Suprapubic skin (tissue), 4 donors: ENCODE data around the gene KCTD13. TPM values are rescaled to one million over a fixed set of nuclear protein-coding genes. Genes with fewer than 3 reads are reported as not detected.

ENCODE experiments used
- DNase-seq, 2 donors: peaks; one replicate each; pipeline ENCODE4 v3.0.0-alpha.2; 2019; ENCODE audit warnings: low spot score in 2 of 2
- H3K27ac ChIP-seq: fragments of 200-600 bp; sonication (generic); one replicate; pipeline ENCODE4 v1.5.1; 2019
- H3K27me3 ChIP-seq: fragments of 200-600 bp; sonication (generic); one replicate; pipeline ENCODE4 v1.5.1; 2019
- H3K36me3 ChIP-seq: fragments of 200-600 bp; sonication (generic); one replicate; pipeline ENCODE4 v1.5.1; 2019
- H3K4me1 ChIP-seq: fragments of 200-600 bp; sonication (generic); one replicate; pipeline ENCODE4 v1.5.1; 2019
- H3K4me3 ChIP-seq: fragments of 200-600 bp; sonication (generic); one replicate; pipeline ENCODE4 v1.5.1; 2019; ENCODE audit warnings: mild to moderate bottlenecking
- H3K9me3 ChIP-seq: fragments of 200-600 bp; sonication (generic); one replicate; pipeline ENCODE4 v1.5.1; 2019
- EP300 ChIP-seq: sonication (generic); formaldehyde crosslinking; IDR thresholded peaks from one replicate; pipeline ENCODE4 v1.6.1; 2017; ENCODE audit warnings: antibody characterized with exemption
- POLR2A ChIP-seq, 2 donors: fragments of 450-650 bp; IDR thresholded peaks; one replicate each; pipeline ENCODE4 v1.6.1; 2017; ENCODE audit warnings: antibody characterized with exemption in 2 of 2, mild to moderate bottlenecking in 2 of 2, moderate library complexity in 2 of 2
- POLR2AphosphoS5 ChIP-seq, 3 donors: sonication (generic); formaldehyde crosslinking; IDR thresholded peaks; one replicate each; pipeline ENCODE4 v1.6.1; 2017; ENCODE audit warnings: antibody characterized with exemption in 3 of 3
- WGBS: methylation state at CpG from one replicate; pipeline ENCODE4 v1.1.5; 2018; 5-methylcytosine and 5-hydroxymethylcytosine counted together
- total RNA-seq, 4 donors: library from RNA; depleted of rRNA; stranded (reverse); fragments of >200 nt; gene quantifications; one replicate each; pipeline ENCODE4 v1.1.0, GENCODE V29; 2016
- TF ChIP-seq, protein P1 (sequence below), 2 donors: fragments of 200-600 bp in 1 of 2; fragments of 450-650 bp in 1 of 2; sonication (generic) in 1 of 2; IDR thresholded peaks; one replicate each; pipeline ENCODE4 v1.5.1; 2016 to 2019; ENCODE audit warnings: antibody characterized with exemption in 2 of 2, mild to moderate bottlenecking in 1 of 2, moderate library complexity in 1 of 2

KCTD13 gene
- total RNA-seq, 4 donors from 2014 or later = 20.3 to 43.9 (median 32.0) TPM

DNA sequence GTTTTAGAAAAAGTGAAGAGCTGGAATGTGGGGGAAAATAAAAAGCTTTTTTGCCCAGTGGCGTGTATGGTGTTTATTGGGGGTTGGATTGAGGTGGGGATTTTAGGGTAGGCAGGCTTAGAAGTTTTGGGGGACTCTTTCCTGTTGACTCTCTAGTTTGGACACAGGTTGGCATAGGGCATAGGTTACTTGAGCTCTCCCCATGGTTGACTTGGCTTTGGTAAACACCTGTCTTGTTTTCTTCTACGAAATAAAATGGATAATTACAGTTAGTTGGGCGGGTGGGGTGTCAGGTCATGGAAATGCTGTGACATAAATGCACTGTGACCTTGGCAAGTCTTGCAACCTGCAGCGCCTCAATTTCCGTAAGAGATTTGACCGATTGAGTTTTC lies 47.0 kb upstream of the KCTD13 start:
- TF ChIP-seq POLR2A (IDR thresholded peaks at IDR 0.05) = no peak
- Histone ChIP-seq H3K36me3 (peaks cover 42% of the 10 kb centered on the region), H3K4me1 (peaks cover 43% of the 10 kb centered on the region), H3K27me3 (no peaks in the 10 kb centered on the region), H3K4me3 (peak overlapping the region; percentile 96), H3K9me3 (no peaks in the 10 kb centered on the region), H3K27ac (peak overlapping the region; percentile 95)
- WGBS = 63% methylated on average over 6 of the region's 6 CpGs
- no peak for DNase-seq

DNA sequence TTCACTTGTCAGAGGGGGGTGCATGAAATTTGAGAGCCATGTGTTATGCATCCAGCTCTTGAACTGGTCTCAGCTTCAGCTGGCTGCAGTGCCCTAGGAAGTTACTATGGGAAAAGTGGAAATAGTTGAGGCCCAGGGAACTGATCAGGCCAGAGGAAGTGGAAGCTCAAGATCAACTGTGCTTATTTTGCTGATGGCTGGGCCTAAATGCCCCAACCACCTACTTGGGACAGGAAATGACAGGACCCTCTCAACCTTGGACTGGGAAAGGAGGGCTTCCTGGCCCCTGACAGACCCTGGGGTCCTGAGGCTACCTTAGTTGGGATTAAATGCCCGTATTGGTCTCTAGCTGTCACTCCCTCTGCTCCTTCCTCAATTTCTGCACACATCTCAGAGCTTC lies 46.5 kb upstream of the KCTD13 start:
- WGBS = 92% methylated on average over 1 of the region's 1 CpG
- H3K27ac ChIP-seq = no peak overlapping the region
- TF ChIP-seq EP300 = no peak
- TF ChIP-seq POLR2AphosphoS5 (IDR thresholded peaks at IDR 0.05) = no peak
- TF ChIP-seq, protein P1, sequence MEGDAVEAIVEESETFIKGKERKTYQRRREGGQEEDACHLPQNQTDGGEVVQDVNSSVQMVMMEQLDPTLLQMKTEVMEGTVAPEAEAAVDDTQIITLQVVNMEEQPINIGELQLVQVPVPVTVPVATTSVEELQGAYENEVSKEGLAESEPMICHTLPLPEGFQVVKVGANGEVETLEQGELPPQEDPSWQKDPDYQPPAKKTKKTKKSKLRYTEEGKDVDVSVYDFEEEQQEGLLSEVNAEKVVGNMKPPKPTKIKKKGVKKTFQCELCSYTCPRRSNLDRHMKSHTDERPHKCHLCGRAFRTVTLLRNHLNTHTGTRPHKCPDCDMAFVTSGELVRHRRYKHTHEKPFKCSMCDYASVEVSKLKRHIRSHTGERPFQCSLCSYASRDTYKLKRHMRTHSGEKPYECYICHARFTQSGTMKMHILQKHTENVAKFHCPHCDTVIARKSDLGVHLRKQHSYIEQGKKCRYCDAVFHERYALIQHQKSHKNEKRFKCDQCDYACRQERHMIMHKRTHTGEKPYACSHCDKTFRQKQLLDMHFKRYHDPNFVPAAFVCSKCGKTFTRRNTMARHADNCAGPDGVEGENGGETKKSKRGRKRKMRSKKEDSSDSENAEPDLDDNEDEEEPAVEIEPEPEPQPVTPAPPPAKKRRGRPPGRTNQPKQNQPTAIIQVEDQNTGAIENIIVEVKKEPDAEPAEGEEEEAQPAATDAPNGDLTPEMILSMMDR (IDR thresholded peaks at IDR 0.05) = no peak
- no peak for TF ChIP-seq POLR2A (IDR thresholded peaks at IDR 0.05)

GRCh38 chr16:29971304-29971703 lies 45.3 kb upstream of the KCTD13 start:
- Histone ChIP-seq H3K27me3 (no peaks in the 10 kb centered on the region), H3K4me1 (peaks cover 27% of the 10 kb centered on the region), H3K9me3 (no peaks in the 10 kb centered on the region), H3K4me3 (no peak overlapping the region), H3K36me3 (peaks cover 35% of the 10 kb centered on the region), H3K27ac (no peak overlapping the region)
- 79% methylated on average over 7 of the region's 8 CpGs for WGBS
- TF ChIP-seq EP300 (no peak), POLR2AphosphoS5 (IDR thresholded peaks at IDR 0.05) (no peak), POLR2A (IDR thresholded peaks at IDR 0.05) (no peak)
- TF ChIP-seq, protein P1 (IDR thresholded peaks at IDR 0.05) = no peak
- no peak for DNase-seq

More for the DNA sequence above, 46.5 kb upstream of the KCTD13 start:
- H3K9me3 ChIP-seq = no peaks in the 10 kb centered on the region
- peaks cover 40% of the 10 kb centered on the region for H3K36me3 ChIP-seq
- no peak for DNase-seq
- H3K4me3 ChIP-seq = no peak overlapping the region
- peaks cover 38% of the 10 kb centered on the region for H3K4me1 ChIP-seq
- no peaks in the 10 kb centered on the region for H3K27me3 ChIP-seq

DNA sequence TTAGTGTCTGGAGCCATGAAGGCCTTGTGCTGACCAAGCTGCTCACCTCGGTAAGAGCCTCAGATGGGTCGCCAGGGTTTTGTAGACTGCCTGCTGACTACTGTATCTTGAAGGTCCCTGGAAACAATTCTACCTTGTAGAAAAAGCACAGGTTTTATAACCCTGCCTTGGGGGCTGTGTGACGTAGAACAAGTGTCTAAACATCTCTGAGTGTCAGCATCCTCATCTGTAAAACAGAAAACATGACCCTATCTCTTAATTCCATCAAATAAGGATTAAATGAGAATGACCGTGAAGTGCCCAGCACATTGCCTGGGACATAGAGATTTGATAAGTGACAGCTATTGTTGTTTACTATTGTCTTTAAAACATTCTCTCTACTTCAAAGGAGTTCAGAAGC lies 42.2 kb upstream of the KCTD13 start:
- Histone ChIP-seq H3K27me3 (no peaks in the 10 kb centered on the region), H3K9me3 (no peaks in the 10 kb centered on the region), H3K36me3 (peaks cover 35% of the 10 kb centered on the region), H3K4me1 (peaks cover 4% of the 10 kb centered on the region), H3K27ac (no peak overlapping the region), H3K4me3 (no peak overlapping the region)
- DNase-seq = no peak
- TF ChIP-seq EP300 = no peak
- 94% methylated on average over 4 of the region's 4 CpGs for WGBS

- H3K4me1 ChIP-seq = peaks cover 12% of the 10 kb centered on the region
- H3K9me3 ChIP-seq = no peaks in the 10 kb centered on the region
- H3K4me3 ChIP-seq = peak overlapping the region; percentile 85
- H3K27ac ChIP-seq = peak overlapping the region; percentile 91
- TF ChIP-seq POLR2AphosphoS5 (IDR thresholded peaks at IDR 0.05) (no peak), POLR2A (IDR thresholded peaks at IDR 0.05) (no peak), EP300 (no peak)
- TF ChIP-seq, protein P1 (IDR thresholded peaks at IDR 0.05) = no peak
- no peaks in the 10 kb centered on the region for H3K27me3 ChIP-seq
- peaks cover 5% of the 10 kb centered on the region for H3K36me3 ChIP-seq
- WGBS = 85% methylated on average over 14 of the region's 14 CpGs
- no peak for DNase-seq
Observed at GRCh38 chr16:29963021-29963743, 37.2 kb upstream of the KCTD13 start.

DNA sequence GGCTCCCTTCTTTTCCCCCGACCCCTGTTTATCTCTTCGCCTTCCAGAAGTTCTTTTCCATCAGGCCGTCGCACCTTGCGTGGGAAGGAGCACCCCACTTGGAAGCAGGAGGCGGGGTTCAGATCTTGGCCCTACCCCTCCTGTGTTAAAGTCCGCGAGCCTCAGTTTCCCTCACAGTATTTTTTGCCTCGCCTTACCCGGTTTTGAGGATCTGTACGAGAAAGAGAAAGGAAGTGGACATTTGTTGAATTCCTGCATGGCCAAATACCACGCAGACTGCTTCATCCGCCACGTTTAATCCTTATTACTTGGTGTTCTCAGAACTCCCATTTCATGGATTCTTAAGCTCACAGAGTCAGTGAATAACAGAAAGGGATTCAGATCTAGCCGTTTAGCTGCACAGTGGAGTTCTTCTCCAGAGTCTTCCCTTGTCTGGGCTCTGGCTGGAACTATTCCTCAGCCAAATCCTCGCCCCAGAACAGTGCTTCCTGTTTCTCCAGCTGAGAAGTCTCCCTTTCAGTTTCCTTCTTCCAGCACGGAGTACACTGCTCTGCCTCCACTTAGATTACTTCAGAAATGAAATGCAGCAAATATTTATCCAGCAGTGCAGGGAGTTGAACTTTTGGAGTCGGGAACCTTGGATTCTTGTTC lies 36.4 kb upstream of the KCTD13 start:
- Histone ChIP-seq H3K4me3 (peak overlapping the region; percentile 85), H3K9me3 (no peaks in the 10 kb centered on the region), H3K4me1 (peaks cover 12% of the 10 kb centered on the region), H3K36me3 (no peaks in the 10 kb centered on the region), H3K27ac (peak overlapping the region; percentile 91), H3K27me3 (no peaks in the 10 kb centered on the region)
- WGBS = 3% methylated on average over 18 of the region's 18 CpGs
- TF ChIP-seq EP300 = no peak
- TF ChIP-seq POLR2AphosphoS5 (IDR thresholded peaks at IDR 0.05) = no peak
- TF ChIP-seq, protein P1 (IDR thresholded peaks at IDR 0.05) = no peak
- TF ChIP-seq POLR2A (IDR thresholded peaks at IDR 0.05) = no peak
- DNase-seq = no peak
